T-helper 1 cell treated with Interleukin-12 subunit alpha and Interleukin-12 subunit beta and Interleukin-4 antibody, amounts not matched to agents 30 ng/mL and 1 ng/mL, for 36 hours (primary cell): ENCODE data around the gene TAT. TPM values are rescaled to one million over a fixed set of nuclear protein-coding genes. Genes with fewer than 3 reads are reported as not detected.
"Not testable (repeated sequence)": the region's sequence is repeated elsewhere in the genome, so short reads cannot be mapped to it uniquely, and the experiment has no call there.

Source experiments
- intact Hi-C: fragments of 100-400 bp; cut with micrococcal nuclease; formaldehyde crosslinking; loops from one replicate; pipeline ENCODE4 v1.15.1; 2024
- total RNA-seq: library from RNA; stranded (reverse); gene quantifications from 2 replicates; pipeline ENCODE4 v1.2.3, GENCODE V29; 2022

Gene TAT
- total RNA-seq, 1 donor from 2014 or later, result not detected

DNA sequence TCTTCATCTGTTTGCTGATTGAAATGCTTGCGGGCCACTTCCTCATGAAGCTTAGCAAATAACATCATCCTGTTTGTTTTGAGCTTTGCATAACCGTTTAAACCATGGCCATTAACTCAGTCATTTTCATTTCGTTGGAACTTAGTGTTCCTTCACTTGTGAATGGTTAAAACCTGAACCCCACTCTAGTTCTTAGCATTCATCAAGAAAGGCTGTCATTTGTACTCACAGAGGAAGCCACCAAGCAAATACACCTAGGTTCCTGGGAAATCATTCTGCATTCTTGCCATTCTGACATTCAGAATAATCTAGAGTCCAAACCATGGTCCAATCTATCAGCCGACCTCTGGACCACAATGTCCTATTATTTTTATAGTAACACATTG, 8.4 kb upstream of the TAT start:
- intact Hi-C loops, result no loop called here

DNA sequence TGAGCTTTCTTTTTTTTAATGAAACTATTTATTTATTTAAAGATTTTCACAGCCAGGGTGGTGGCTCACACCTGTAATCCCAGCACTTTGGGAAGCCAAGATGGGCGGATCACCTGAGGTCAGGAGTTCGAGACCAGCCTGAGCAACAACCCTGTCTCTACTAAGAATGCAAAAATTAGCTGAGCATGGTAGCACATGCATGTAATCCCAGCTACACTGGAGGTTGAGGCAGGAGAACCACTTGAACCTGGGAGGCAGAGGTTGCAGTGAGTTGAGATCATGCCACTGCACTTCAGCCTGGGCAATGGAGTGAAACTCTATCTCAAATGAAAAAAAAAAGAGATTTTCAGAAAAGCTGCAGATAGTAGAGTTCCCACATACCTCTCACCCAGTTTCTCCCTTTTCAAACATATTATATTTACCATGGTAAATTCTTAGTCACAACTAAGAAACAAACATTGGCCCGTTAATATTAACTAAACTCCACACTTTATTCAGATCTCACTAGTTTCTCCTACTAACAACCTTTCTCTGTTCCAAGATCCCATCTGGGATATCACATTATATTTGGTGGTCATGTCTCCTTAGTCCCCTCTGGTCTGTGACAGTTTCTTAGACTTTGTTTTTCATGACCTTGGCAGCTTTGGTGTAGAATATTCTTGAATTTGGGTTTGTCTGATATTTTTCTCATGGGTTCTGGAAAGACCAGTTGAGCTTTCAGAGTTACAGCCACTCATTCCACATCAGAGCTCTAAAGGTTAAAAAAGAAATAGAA, 7.8 kb upstream of the TAT start:
- intact Hi-C loops, result no loop called here

DNA sequence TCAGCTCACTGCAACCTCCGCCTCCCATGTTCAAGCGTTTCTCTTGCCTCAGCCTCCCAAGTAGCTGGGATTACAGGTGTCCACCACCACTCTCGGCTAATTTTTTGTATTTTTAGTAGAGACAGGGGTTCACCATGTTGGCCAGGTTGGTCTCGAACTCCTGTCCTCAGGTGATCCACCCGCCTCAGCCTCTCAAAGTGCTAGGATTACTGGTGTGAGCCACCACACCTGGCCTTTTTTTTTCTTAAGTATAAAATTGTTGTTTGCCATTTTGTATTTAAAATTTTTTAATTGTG, 5.6 kb upstream of the TAT start:
- intact Hi-C loops, result not testable (repeated sequence)

DNA sequence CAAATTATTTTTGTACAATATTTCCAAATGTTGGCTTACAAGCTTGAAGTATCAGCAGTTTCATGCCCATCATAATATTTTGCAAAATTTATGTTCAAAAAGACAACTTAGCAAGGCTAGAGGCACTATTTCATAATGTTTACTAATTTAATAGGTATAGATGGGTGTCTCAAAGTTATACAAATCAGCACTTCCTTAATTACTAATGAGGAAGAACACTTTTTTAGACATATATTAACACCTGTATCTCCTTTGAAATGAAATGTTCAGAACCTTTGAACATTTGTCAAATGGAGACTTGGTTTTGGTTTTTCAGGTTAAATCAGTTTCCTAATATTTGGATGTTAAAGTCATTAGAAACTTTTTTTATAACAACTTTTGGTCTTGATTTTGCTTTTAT, 2.2 kb downstream of the TAT start:
- intact Hi-C loops, result no loop called here

DNA sequence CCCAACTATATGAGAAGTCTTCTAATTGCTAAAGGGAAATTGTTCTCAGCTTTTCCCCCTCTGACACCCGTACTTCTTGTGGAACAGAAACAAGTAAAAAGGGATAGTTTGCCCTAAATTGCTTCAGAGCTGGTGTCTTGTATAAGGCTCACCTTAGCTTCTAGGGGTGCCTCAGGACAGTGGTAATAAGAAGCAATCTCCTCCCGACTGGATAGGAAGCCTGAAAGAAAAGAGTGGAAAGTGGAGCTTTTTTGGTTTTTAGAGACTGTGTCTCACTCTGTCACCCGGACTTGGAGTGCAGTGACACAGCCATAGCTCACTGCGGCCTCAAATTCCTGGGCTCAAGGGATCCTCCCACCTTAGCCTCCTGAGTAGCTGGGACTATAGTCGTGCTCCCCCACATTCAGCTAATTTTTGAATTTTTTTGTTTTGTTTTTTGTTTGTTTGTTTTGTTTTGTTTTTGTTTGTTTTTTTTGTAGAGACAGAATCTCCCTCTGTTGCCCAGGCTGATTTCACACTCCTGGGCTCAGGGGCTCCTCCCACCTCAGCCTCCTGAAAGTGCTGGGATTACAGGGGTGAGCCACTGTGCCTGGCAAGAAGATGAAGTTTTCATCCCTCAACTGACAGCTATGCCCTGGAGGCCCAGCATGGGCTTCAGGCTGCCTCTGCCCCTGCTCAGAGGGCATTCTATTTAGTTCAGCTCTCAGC, 3.4 kb downstream of the TAT start:
- intact Hi-C loops, result no loop called here

DNA sequence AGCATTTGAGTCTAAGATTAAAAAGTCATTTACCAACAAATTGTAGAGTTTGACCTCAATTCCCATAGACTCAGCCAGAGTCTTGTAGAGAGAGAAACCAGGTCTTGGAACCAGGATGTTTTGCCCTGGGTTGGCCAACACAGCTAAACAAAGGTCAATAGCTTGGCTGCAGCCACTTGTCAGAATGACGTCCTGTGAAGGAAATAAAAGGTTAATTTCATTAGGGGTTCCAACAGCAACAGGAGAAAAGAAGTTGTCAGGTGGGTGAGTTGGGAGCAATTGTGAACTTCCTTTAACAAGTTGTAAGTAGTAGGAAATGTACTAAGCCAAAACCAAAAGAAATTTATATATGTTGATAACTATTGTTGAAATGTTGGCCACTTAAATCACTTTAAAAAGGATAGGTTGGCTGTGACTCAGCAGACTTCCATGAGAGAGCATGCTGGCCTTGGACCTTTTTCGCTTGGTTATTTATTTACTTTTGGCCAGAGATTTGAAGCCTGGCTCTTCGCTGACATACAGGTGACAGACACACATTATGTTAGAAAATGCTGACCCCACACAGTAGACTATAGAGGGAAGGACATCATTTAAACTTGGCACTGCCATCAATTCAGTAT, 4.3 kb downstream of the TAT start:
- intact Hi-C loops, result no loop called here

DNA sequence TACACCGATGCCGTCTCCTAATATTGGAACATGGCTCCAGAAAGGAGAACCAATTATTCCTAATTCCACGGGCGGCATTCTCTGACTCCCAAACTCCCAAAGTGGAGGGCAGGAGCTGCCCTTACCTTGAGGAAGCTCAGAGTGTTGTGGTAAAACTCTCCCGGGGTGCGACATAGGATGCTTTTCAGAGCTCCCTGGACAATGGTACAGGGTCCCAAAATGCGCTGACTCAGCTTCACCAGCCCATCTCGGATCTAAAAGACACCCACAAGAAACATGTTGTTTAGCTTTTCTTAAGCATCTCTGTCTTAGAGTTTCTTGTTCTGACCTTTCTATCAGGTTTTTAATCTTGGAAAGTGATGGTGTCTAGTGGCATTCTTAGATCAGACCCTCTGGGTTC, 6.7 kb downstream of the TAT start:
- intact Hi-C loops, result no loop called here

DNA sequence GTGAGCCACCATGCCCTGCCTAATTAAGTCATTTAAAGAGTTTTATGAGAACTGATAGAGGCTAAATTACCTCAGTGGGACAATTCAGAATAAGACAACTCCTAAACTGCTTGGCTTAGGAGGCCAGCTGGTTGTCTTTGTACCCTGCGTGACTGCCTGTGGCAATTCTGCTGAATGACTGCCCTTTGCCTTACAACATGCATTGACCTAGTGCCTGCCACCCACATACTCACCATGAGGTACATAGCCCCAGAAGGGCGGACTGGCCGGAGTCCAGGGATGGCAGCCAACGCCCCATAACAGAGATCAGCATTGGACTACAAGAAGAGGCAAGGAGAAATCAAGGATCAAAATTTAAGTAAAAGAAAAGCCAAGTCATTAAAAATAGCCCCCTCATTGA, 7.3 kb downstream of the TAT start:
- intact Hi-C loops, result loop anchor here (5.0 kb wide), 1 partner anchor 313 kb away; the partner anchor contains the start of gene ZNF821

DNA sequence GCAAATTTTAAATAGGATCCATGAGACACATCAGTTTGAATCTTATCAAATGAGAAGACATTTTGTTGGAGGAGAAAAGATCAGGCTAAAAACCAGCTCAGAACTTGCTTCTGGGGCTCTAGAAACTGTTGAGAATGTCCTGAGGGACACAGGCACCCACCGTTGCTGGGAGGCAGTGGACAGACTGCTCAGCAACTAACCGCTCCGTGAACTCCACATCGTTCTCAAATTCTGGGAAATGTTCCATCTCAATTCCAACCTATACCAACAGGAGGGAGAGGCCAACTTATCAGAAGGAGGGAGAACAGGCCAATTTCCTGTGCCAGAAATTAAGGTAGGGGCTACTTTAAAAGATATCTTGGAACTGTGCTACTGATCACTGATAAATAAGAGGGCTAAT, 8.3 kb downstream of the TAT start:
- intact Hi-C loops, result loop anchor here (5.0 kb wide), 1 partner anchor 314 kb away; the partner anchor contains the start of gene ZNF821

DNA sequence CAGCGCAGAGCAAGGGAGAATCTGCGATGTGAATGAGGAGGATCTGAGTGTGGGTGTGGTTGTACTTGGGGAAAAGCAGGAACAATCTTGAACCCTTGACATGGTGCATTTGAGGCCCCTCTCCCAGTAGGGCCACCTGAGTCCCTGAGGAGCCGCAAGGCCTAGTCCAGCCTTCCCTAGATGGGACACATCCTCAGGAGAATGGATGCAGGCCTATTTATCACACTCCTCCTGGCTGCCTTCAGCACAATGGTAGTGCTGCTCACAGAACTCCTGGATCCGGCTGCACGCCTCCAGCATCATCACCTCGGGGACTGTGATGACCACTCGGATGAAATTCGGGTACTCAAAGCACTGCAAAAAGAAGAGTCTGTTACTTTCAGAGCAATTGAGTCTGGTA, 9.0 kb downstream of the TAT start:
- intact Hi-C loops, result loop anchor here (5.0 kb wide), 1 partner anchor 314 kb away; the partner anchor contains the start of gene ZNF821

DNA sequence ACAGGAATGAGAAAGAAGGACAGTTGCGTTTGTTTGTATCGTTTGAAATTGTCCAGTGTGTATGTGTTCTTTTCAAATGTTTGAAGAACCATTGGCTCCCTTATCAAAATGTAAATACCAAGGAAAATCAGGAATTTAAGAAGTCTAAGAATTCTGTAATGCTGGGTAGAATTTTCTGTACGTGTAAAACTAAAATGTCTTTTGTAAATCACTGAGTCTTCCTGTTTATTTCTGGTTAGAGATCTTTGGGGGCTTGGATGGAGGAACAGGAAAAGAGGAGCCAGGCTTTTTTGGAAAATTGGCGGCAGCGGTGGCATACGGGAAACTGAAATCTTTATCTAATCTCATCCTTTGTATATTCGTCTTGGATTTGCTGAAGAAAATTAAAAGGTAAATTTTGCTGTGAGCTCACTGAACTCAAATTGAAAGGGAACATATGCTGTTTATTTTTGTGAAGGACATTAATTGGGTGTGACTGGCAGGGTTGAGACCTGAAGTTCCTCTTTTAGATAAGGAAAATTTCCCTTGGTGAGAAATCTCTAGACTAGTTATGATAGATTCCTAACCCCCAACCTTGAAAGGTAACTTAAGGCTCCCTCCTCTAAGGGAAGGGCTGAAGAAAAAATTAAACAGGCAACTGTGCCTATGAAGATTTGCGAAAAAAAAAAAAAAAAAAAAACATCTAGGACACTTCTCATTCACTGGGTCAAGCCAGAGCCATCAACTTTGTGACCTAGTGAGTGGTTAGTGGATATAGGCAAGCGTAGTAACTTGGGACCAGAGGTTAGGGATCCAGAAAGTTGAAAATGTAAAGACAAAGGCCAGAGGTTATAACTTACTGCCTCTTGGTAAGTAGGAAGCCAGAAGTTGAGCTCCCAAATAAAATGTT, 10.8 kb downstream of the TAT start:
- intact Hi-C loops, result loop anchor here (1.0 to 5.0 kb wide), 13 partner anchors 45 to 765 kb away; partner anchors contain the start of genes DHODH, DHX38, IST1 and TXNL4B

DNA sequence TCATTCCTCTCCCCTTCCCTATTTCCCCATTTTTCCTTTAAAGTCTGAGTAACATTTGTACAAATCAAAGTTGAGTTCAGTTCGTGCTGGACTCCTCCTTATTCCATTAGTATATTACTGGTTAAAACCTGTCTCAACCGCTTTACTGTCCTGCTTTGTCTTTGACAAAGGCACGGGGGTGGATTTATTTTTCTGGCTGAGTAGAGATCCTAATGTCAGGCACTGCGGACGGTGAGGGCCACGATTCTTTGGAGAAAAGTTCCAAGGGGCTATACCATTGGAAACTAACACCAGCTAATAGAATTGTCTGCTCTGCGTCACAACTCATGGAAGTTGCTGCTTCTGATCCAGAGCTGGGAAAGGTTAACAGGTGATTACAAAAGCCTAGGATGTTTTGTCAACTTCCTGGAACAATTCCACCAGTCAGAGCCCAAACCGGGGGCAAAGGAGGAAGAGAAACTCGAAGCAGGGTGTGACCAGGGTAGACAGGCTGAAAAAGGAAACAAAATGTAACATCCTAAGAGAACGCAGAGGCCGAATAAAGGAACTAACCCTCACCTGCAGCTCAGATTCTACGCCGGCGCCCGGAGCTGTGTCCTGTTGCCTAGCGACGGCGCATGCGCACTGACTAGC, 12.4 kb downstream of the TAT start:
- intact Hi-C loops, result loop anchor here (1.0 to 2.0 kb wide), 4 partner anchors 158 to 330 kb away; partner anchors contain the start of genes ATXN1L, CMTR2 and IST1

DNA sequence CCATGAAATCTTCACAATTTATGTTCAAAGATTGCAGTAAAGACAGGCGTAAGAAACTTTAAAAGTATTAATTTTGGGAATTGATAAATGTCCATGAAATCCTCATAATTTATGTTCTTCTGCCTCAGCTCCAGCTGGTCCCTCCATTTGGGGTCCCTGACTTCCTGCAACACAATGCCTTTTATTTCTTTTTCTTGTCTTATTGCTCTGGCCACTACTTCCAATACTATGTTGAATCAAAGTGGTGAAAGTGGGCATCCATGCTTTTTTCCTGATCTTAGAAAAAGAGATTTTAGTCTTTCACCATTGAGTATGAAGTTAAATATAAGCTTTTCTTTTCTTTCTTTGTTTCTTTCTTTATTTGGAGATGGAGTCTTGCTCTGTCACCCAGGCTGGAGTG, 14.3 kb downstream of the TAT start:
- intact Hi-C loops, result no loop called here

DNA sequence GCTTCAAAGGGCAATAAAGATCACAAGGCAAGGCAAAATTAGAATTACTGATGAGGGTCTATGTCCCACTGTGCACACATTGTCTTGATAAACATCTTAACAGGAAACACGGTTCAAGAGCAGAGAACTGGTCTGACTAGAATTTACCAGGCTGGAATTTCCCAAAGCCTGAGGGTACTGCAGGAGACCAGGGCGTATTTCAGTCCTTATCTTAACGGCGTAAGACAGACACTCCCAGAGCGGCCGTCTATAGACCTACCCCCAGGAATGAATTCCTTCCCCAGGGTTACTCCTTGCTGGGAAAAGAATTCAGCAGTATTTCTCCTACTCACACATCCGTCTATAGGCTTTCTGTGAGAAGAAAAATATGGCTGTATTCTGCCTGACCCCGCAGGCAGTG, 15.0 kb downstream of the TAT start:
- intact Hi-C loops, result not testable (repeated sequence)

- intact Hi-C loops, result no loop called here
Observed at GRCh38 chr16:71559855-71560254, 17.0 kb downstream of the TAT start.

DNA sequence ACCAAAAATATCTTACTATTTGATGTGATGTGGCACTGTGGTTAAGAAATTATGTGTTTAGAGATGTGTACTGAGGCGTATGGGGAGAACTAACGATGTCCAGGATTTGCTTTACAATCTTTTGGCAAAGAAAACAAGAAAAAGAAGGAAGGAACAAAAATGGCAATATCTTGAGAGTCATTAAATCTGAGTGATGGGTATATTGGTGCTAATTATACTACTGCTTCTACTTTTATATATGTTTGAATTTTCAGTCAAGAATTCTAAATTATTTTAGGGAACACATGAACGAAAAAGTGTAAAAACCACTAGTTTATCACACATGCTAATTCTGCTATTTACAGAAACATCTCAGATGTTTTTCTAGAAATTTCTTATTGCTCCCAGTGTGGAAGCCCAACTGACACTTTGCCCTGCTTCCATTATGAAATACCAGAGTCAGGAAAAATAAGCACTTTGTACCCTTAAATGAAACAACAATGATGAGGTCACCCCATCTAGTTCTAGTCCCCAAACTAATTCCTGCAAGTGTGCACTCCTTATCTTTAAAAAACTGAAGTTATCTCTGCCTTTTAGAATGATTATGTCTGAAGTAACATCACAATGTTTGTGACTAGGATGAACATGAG, 18.8 kb downstream of the TAT start:
- intact Hi-C loops, result no loop called here

GRCh38 chr16:71557299-71557698, 19.6 kb downstream of the TAT start:
- intact Hi-C loops, result no loop called here

GRCh38 chr16:71555230-71555891, 21.5 kb downstream of the TAT start:
- intact Hi-C loops, result no loop called here

GRCh38 chr16:71552698-71553503, 24.0 kb downstream of the TAT start:
- intact Hi-C loops, result no loop called here
